Lower lobe of right lung (tissue), 2 donors: ENCODE measurements around the gene CTBP1. TPM values are rescaled to one million over a fixed set of nuclear protein-coding genes. Genes with fewer than 3 reads are reported as not detected.

Source experiments
- ATAC-seq, 2 donors: fragments of 200-7000 bp; cut with Tn5 transposase; one replicate each; pipeline ENCODE4 v1.9.1; 2020 to 2022; ENCODE audit warnings: mild to moderate bottlenecking in 2 of 2, moderate library complexity in 2 of 2
- DNase-seq: peaks from one replicate; pipeline ENCODE4 v3.0.0-alpha.2; 2020
- H3K27ac ChIP-seq: fragments of 200-600 bp; one replicate; pipeline ENCODE4 v1.8.0; 2022
- H3K27me3 ChIP-seq: fragments of 200-600 bp; one replicate; pipeline ENCODE4 v1.8.0; 2022; ENCODE audit warnings: low read depth
- H3K36me3 ChIP-seq: fragments of 200-600 bp; one replicate; pipeline ENCODE4 v1.8.0; 2022; ENCODE audit warnings: mild to moderate bottlenecking
- H3K4me1 ChIP-seq: fragments of 200-600 bp; one replicate; pipeline ENCODE4 v1.8.0; 2022
- H3K4me3 ChIP-seq: fragments of 200-600 bp; one replicate; pipeline ENCODE4 v1.8.0; 2022; ENCODE audit warnings: mild to moderate bottlenecking
- H3K9me3 ChIP-seq: fragments of 200-600 bp; one replicate; pipeline ENCODE4 v1.8.0; 2022
- CTCF ChIP-seq: fragments of 200-600 bp; IDR thresholded peaks from one replicate; pipeline ENCODE4 v1.8.0; 2022; ENCODE audit warnings: antibody characterized with exemption, mild to moderate bottlenecking
- intact Hi-C: fragments of 100-400 bp; cut with DNase I; formaldehyde crosslinking; loops from one replicate; pipeline ENCODE4 v1.11.0; 2022
- total RNA-seq: library from RNA; stranded (reverse); fragmentation: NEBNext Ultra II Directional; extraction: Animal tissue kit (Norgen Biotek cat#: 25700); gene quantifications from one replicate; pipeline ENCODE4 v1.2.1, GENCODE V29; 2021
- donor health status: DM: no; HTN: yes; CAD: no; lungs with severe emphysema.

Gene CTBP1
- total RNA-seq, 1 donor from 2014 or later, result 165 TPM

- peaks cover 5% of the 10 kb centered on the region for H3K36me3 ChIP-seq
- H3K27ac ChIP-seq, result peak overlapping the region; percentile 96
- peak in 1 of 2 donors; percentile 1 for ATAC-seq
- peak overlapping the region; percentile 95 for H3K4me3 ChIP-seq
- intact Hi-C loops, result no loop called here
- peaks cover 74% of the 10 kb centered on the region for H3K4me1 ChIP-seq
- TF ChIP-seq CTCF, result no peak
- DNase-seq, result peak; percentile 50
- no peaks in the 10 kb centered on the region for H3K9me3 ChIP-seq
- no peaks in the 10 kb centered on the region for H3K27me3 ChIP-seq
Measured at GRCh38 chr4:1246901-1247863, 1.7 kb downstream of the CTBP1 start.

- Histone ChIP-seq H3K4me1 (peaks cover 76% of the 10 kb centered on the region), H3K27ac (peak overlapping the region; percentile 96), H3K27me3 (no peaks in the 10 kb centered on the region), H3K9me3 (no peaks in the 10 kb centered on the region), H3K36me3 (peaks cover 9% of the 10 kb centered on the region), H3K4me3 (peak overlapping the region; percentile 95)
- intact Hi-C loops, result no loop called here
- ATAC-seq, result peak; percentile 25 to 35
- peak; percentile 76 for DNase-seq
- TF ChIP-seq CTCF, result no peak
Measured at GRCh38 chr4:1246111-1246881, 2.6 kb downstream of the CTBP1 start.

GRCh38 chr4:1245481-1246051, 3.4 kb downstream of the CTBP1 start:
- Histone ChIP-seq H3K27ac (peak overlapping the region; percentile 96), H3K36me3 (peaks cover 13% of the 10 kb centered on the region), H3K4me1 (peaks cover 68% of the 10 kb centered on the region), H3K9me3 (no peaks in the 10 kb centered on the region), H3K4me3 (peak overlapping the region; percentile 95), H3K27me3 (no peaks in the 10 kb centered on the region)
- intact Hi-C loops, result no loop called here
- DNase-seq, result peak; percentile 44
- ATAC-seq, result no peak
- no peak for TF ChIP-seq CTCF

GRCh38 chr4:1244978-1245471, 3.9 kb downstream of the CTBP1 start:
- DNase-seq (no peak), ATAC-seq (no peak)
- Histone ChIP-seq H3K36me3 (peaks cover 15% of the 10 kb centered on the region), H3K27ac (no peak overlapping the region), H3K4me1 (peaks cover 63% of the 10 kb centered on the region), H3K4me3 (no peak overlapping the region), H3K27me3 (no peaks in the 10 kb centered on the region), H3K9me3 (no peaks in the 10 kb centered on the region)
- TF ChIP-seq CTCF, result no peak
- intact Hi-C loops, result no loop called here
